ENCODE measurements around the gene PPP1R36. TPM values are rescaled to one million over a fixed set of nuclear protein-coding genes. Genes with fewer than 3 reads are reported as not detected.
A peak's percentile ranks its signal among the peaks of the same experiment; 100 is the strongest.

PPP1R36 gene
- total and polyA plus RNA-seq, 2 donors from 2014 or later, result 2.7 to 2.8 TPM

DNA sequence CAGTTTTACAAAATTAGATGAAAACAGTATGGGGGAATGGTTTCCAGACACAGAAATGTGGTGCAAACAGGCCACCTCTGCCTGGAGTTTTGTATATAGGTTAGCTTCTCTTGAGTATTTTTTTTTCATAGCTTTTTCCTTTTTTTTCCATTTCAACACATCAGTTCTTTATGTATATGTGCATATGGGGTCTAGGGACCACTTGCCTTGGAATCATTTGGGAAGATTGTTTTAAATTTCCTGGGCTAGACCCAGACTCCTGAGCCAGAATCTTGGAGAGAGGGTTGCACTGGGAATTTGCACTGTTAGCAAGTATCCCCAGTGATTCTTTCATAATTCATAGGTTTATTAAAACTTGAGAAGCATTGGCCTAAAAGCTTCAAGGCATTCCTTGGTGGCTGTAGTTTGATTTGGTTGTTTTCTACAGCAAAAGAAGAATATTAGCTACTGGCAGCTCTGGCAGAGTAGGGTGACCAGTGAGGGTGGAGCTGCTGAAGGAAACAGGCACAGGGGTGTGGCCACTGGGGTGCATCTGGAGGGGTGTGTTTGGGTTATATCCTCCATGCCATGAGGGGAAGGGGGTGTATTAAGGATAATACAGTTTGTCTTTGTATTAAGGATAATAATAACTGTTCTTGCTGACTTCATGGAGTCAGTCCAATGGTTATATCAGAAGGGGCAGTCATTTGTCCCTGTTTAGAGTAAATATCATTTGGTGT is 22.8 kb downstream of the PPP1R36 start:
- no peak for FAIRE-seq

DNA sequence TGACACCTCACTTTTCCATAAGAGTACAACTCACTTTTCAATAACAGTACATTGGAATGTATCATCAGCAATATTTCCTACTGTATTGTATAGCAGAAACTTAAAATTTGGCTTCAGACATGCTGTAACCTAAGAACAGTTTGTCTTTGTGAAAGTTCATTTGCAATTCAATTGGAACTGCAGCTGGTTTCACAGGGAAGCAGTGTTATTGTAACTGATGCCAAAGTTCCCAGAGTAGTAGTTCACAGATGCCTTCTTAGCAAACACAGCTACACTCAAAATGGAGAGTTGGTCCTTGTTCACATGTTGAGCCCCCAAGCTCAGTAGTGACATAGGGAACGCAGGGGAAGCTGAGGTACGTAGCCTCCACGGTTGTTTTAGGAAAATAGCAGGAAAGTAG is 23.3 kb downstream of the PPP1R36 start:
- Histone ChIP-seq H3K9ac (ENCODE audit: low read length in 3 of 3) (no peak overlapping the region), H3K9me3 (ENCODE audit: control insufficient read depth in 2 of 3, insufficient read depth in 1 of 3, low read length in 3 of 3) (no peaks in the 10 kb centered on the region), H3K4me1 (ENCODE audit: control insufficient read depth in 2 of 3, insufficient read depth in 2 of 3, low read depth in 1 of 3, low read length in 3 of 3) (peaks cover 0 to 4% (median 3%) of the 10 kb centered on the region in 3 donors), H3K27ac (ENCODE audit: low read depth in 2 of 2, low read length in 2 of 2) (peak overlapping the region; percentile 3 to 51), H3K27me3 (ENCODE audit: control insufficient read depth, insufficient read depth, low read length) (no peaks in the 10 kb centered on the region), H3K36me3 (ENCODE audit: control insufficient read depth in 2 of 3, insufficient read depth in 3 of 3, low read length in 3 of 3) (no peaks in the 10 kb centered on the region), H3K4me3 (ENCODE audit: low read length in 3 of 3) (no peak overlapping the region)
- intact Hi-C loops (cut with DNase I), result no loop called here
- FAIRE-seq (no peak), DNase-seq (peak in 2 of 5 donors; percentile 57 to 72)
- TF ChIP-seq, protein P1, sequence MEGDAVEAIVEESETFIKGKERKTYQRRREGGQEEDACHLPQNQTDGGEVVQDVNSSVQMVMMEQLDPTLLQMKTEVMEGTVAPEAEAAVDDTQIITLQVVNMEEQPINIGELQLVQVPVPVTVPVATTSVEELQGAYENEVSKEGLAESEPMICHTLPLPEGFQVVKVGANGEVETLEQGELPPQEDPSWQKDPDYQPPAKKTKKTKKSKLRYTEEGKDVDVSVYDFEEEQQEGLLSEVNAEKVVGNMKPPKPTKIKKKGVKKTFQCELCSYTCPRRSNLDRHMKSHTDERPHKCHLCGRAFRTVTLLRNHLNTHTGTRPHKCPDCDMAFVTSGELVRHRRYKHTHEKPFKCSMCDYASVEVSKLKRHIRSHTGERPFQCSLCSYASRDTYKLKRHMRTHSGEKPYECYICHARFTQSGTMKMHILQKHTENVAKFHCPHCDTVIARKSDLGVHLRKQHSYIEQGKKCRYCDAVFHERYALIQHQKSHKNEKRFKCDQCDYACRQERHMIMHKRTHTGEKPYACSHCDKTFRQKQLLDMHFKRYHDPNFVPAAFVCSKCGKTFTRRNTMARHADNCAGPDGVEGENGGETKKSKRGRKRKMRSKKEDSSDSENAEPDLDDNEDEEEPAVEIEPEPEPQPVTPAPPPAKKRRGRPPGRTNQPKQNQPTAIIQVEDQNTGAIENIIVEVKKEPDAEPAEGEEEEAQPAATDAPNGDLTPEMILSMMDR (IDR thresholded peaks at IDR 0.05; ENCODE audit: borderline replicate concordance, extremely low read depth, insufficient read depth), result no peak

More for the DNA sequence above, 22.8 kb downstream of the PPP1R36 start:
- Histone ChIP-seq H3K9ac (ENCODE audit: low read length in 3 of 3) (no peak overlapping the region), H3K9me3 (ENCODE audit: control insufficient read depth in 2 of 3, insufficient read depth in 1 of 3, low read length in 3 of 3) (no peaks in the 10 kb centered on the region), H3K27ac (ENCODE audit: low read depth in 2 of 2, low read length in 2 of 2) (peak overlapping the region; percentile 3 to 51), H3K4me1 (ENCODE audit: control insufficient read depth in 2 of 3, insufficient read depth in 2 of 3, low read depth in 1 of 3, low read length in 3 of 3) (peaks cover 0 to 4% (median 3%) of the 10 kb centered on the region in 3 donors), H3K4me3 (ENCODE audit: low read length in 3 of 3) (no peak overlapping the region), H3K27me3 (ENCODE audit: control insufficient read depth, insufficient read depth, low read length) (no peaks in the 10 kb centered on the region), H3K36me3 (ENCODE audit: control insufficient read depth in 2 of 3, insufficient read depth in 3 of 3, low read length in 3 of 3) (no peaks in the 10 kb centered on the region)
- intact Hi-C loops (cut with DNase I), result no loop called here
- no peak for DNase-seq
- TF ChIP-seq, protein P1 (IDR thresholded peaks at IDR 0.05; ENCODE audit: borderline replicate concordance, extremely low read depth, insufficient read depth), result no peak

DNA sequence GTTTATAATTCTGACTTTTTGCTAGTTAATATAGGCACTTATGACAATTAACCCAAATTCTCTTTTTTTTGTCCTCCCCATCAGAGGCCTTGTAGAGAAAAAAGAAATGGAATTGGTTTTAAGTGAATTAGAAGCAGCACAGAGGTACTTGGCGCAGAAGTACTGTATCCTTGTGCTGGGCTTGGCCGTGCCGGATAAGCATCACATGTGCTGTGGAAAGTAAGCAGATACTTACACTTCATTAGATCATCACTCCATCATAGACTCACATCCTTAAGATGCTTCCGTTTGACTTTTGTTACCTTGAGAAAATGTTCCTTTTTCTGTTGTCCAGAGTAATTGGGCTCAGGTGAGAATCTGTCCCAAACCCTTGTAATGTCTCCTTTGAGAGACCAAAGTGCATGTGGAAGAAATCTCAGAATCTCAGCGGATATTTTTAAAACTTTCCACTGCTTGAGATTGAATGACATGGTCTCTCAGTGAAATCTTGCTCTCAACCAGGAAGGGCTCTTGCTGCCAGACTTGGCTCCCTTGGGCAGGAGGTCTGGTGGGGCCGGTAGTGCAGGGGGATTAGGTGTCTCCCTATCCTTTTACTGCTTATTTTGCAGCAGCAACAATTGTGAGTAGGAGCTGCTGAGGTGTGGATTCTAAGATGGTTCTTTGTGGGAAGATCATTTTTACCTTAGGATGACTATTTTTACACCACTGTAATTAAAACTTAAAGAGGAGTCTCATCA is 24.8 kb downstream of the PPP1R36 start:
- Histone ChIP-seq H3K4me3 (ENCODE audit: low read length in 3 of 3) (no peak overlapping the region), H3K9ac (ENCODE audit: low read length in 3 of 3) (no peak overlapping the region), H3K27me3 (ENCODE audit: control insufficient read depth, insufficient read depth, low read length) (no peaks in the 10 kb centered on the region), H3K9me3 (ENCODE audit: control insufficient read depth in 2 of 3, insufficient read depth in 1 of 3, low read length in 3 of 3) (no peaks in the 10 kb centered on the region), H3K27ac (ENCODE audit: low read depth in 2 of 2, low read length in 2 of 2) (no peak overlapping the region), H3K36me3 (ENCODE audit: control insufficient read depth in 2 of 3, insufficient read depth in 3 of 3, low read length in 3 of 3) (no peaks in the 10 kb centered on the region), H3K4me1 (ENCODE audit: control insufficient read depth in 2 of 3, insufficient read depth in 2 of 3, low read depth in 1 of 3, low read length in 3 of 3) (peaks cover 0 to 3% (median 0%) of the 10 kb centered on the region in 3 donors)
- TF ChIP-seq, protein P1 (IDR thresholded peaks at IDR 0.05; ENCODE audit: borderline replicate concordance, extremely low read depth, insufficient read depth), result no peak
- FAIRE-seq, result no peak
- intact Hi-C loops (cut with DNase I), result no loop called here
- peak in 1 of 5 donors; percentile 43 for DNase-seq
